Lung (tissue), 12 donors: ENCODE data around the gene CEP128. TPM values are rescaled to one million over a fixed set of nuclear protein-coding genes. Genes with fewer than 3 reads are reported as not detected.

ENCODE experiments used
- ATAC-seq: fragments of 200-7000 bp; cut with Tn5 transposase; one replicate; pipeline ENCODE4 v1.9.1; 2020; ENCODE audit warnings: moderate number of reproducible peaks; ENCODE audit not compliant: insufficient read depth, low FRiP score
- DNase-seq, 3 donors: peaks; one replicate each; pipeline ENCODE4 v3.0.0-alpha.2; 2013 to 2017
- H3K27ac ChIP-seq, 2 donors: one replicate each; pipeline ENCODE4 v1.5.1; 2013; ENCODE audit warnings: mild to moderate bottlenecking in 2 of 2, moderate library complexity in 2 of 2, control low read depth in 1 of 2, inconsistent platforms in 1 of 2, low read depth in 1 of 2, low read length in 1 of 2
- H3K27me3 ChIP-seq, 3 donors: one replicate each; pipeline ENCODE4 v1.5.1; 2013; ENCODE audit warnings: low read length in 2 of 3; ENCODE audit not compliant: control insufficient read depth in 3 of 3, insufficient read depth in 3 of 3
- H3K36me3 ChIP-seq, 4 donors: one replicate each; pipeline ENCODE4 v1.5.1; 2013; ENCODE audit warnings: low read length in 4 of 4, mild to moderate bottlenecking in 1 of 4, moderate library complexity in 1 of 4; ENCODE audit not compliant: control insufficient read depth in 4 of 4, insufficient read depth in 4 of 4
- H3K4me1 ChIP-seq, 5 donors: one replicate each; pipeline ENCODE4 v1.5.1; 2013; ENCODE audit warnings: low read length in 5 of 5, mild to moderate bottlenecking in 2 of 5, moderate library complexity in 1 of 5; ENCODE audit not compliant: control insufficient read depth in 5 of 5, insufficient read depth in 5 of 5
- H3K4me3 ChIP-seq: one replicate; pipeline ENCODE4 v1.5.1; 2013; ENCODE audit warnings: mild to moderate bottlenecking, control low read depth, moderate library complexity
- H3K9ac ChIP-seq, 2 donors: one replicate each; pipeline ENCODE4 v1.5.1; 2013; ENCODE audit warnings: low read length in 2 of 2, control low read depth in 1 of 2; ENCODE audit not compliant: insufficient read depth in 1 of 2
- H3K9me3 ChIP-seq, 4 donors: one replicate each; pipeline ENCODE4 v1.5.1; 2013; ENCODE audit warnings: low read length in 3 of 4, mild to moderate bottlenecking in 1 of 4, moderate library complexity in 1 of 4; ENCODE audit not compliant: control insufficient read depth in 4 of 4, insufficient read depth in 3 of 4
- CTCF ChIP-seq: IDR thresholded peaks from 2 replicates; pipeline ENCODE4 v1.5.1; 2012; ENCODE audit warnings: mild to moderate bottlenecking; ENCODE audit errors: control extremely low read depth, extremely low read depth
- WGBS, 2 donors: extraction: QIAGEN DNeasy Blood & Tissue Kit; methylation state at CpG; one replicate each; pipeline ENCODE4 v1.1.7; 2013; 5-methylcytosine and 5-hydroxymethylcytosine counted together
- polyA plus RNA-seq, 2 donors: library from polyadenylated mRNA; stranded (reverse); fragments of 200-250 nt; gene quantifications; one replicate each; pipeline ENCODE4 v1.2.1, GENCODE V29; 2013
- total RNA-seq, 2 donors: library from RNA; depleted of rRNA in 1 of 2; stranded (reverse); fragments of >200 nt in 1 of 2; gene quantifications; one replicate each; pipeline ENCODE4 v1.2.1, GENCODE V29; 2014 to 2021
- donor health status: control.
- donor health status: control.
- donor health status: Bipolar disorder and iron deficiency.
- donor health status: healthy.
- donor health status: DM: yes; HTN: yes; CAD: no.

The CEP128 gene
- total and polyA plus RNA-seq, 4 donors, result 1.1 to 12.0 (median 6.2) TPM

GRCh38 chr14:80485764-80486163, 455.8 kb downstream of the CEP128 start:
- ATAC-seq (no peak), DNase-seq (no peak)

GRCh38 chr14:80483331-80483730, 458.2 kb downstream of the CEP128 start:
- Histone ChIP-seq H3K36me3 (no peaks in the 10 kb centered on the region), H3K27ac (no peak overlapping the region), H3K9ac (no peak overlapping the region), H3K9me3 (no peaks in the 10 kb centered on the region), H3K4me1 (no peaks in the 10 kb centered on the region), H3K27me3 (no peaks in the 10 kb centered on the region), H3K4me3 (no peak overlapping the region)
- TF ChIP-seq CTCF, result no peak
- no peak for ATAC-seq
- 95 to 99% methylated on average over 2 of the region's 2 CpGs for WGBS, 2 donors
- no peak for DNase-seq

More at GRCh38 chr14:80485764-80486163, 455.8 kb downstream of the CEP128 start:
- Histone ChIP-seq H3K27ac (no peak overlapping the region), H3K4me3 (no peak overlapping the region), H3K9ac (no peak overlapping the region), H3K9me3 (no peaks in the 10 kb centered on the region), H3K36me3 (no peaks in the 10 kb centered on the region), H3K4me1 (no peaks in the 10 kb centered on the region), H3K27me3 (no peaks in the 10 kb centered on the region)
- 97 to 98% methylated on average over 2 of the region's 2 CpGs for WGBS, 2 donors
- TF ChIP-seq CTCF, result no peak

- no peaks in the 10 kb centered on the region for H3K4me1 ChIP-seq
- TF ChIP-seq CTCF, result no peak
- no peaks in the 10 kb centered on the region for H3K27me3 ChIP-seq
- no peak overlapping the region for H3K4me3 ChIP-seq
- WGBS, 2 donors, result 64 to 83% methylated on average over 6 of the region's 6 CpGs
- H3K27ac ChIP-seq, result no peak overlapping the region
- no peaks in the 10 kb centered on the region for H3K36me3 ChIP-seq
- DNase-seq (no peak), ATAC-seq (no peak)
- no peak overlapping the region for H3K9ac ChIP-seq
- peaks cover 0 to 5% (median 1%) of the 10 kb centered on the region in 4 donors for H3K9me3 ChIP-seq
Measured at GRCh38 chr14:80477388-80478160, 464.0 kb downstream of the CEP128 start.

- H3K27ac ChIP-seq, result no peak overlapping the region
- H3K27me3 ChIP-seq, result no peaks in the 10 kb centered on the region
- WGBS, 2 donors, result 95 to 99% methylated on average over 4 of the region's 4 CpGs
- no peak for TF ChIP-seq CTCF
- H3K9me3 ChIP-seq, result peaks cover 0 to 8% (median 2%) of the 10 kb centered on the region in 4 donors
- H3K4me1 ChIP-seq, result no peaks in the 10 kb centered on the region
- ATAC-seq, result no peak
- H3K9ac ChIP-seq, result no peak overlapping the region
- no peak for DNase-seq
- no peaks in the 10 kb centered on the region for H3K36me3 ChIP-seq
- no peak overlapping the region for H3K4me3 ChIP-seq
Measured at GRCh38 chr14:80475074-80475473, 466.5 kb downstream of the CEP128 start.
